Right ventricle myocardium inferior (tissue), 1 donor: ENCODE measurements around the gene ROBO2. TPM values are rescaled to one million over a fixed set of nuclear protein-coding genes. Genes with fewer than 3 reads are reported as not detected.

Experiments
- ATAC-seq: fragments of 200-7000 bp; cut with Tn5 transposase; one replicate; pipeline ENCODE4 v1.9.1; 2020; ENCODE audit warnings: mild to moderate bottlenecking, moderate library complexity
- DNase-seq: peaks from one replicate; pipeline ENCODE4 v3.0.0; 2021; ENCODE audit errors: missing footprints
- intact Hi-C: fragments of 100-400 bp; cut with DNase I; formaldehyde crosslinking; loops from one replicate; pipeline ENCODE4 v1.11.0; 2022
- total RNA-seq: library from RNA; stranded (reverse); fragmentation: NEBNext Ultra II Directional; extraction: Animal tissue kit (Norgen Biotek cat#: 25700); gene quantifications from one replicate; pipeline ENCODE4 v1.2.1, GENCODE V29; 2021
- donor health status: DM: no; HTN: yes; CAD: no; lungs with severe emphysema.

Gene ROBO2
- total RNA-seq, 1 donor from 2014 or later, result 0.14 TPM

DNA sequence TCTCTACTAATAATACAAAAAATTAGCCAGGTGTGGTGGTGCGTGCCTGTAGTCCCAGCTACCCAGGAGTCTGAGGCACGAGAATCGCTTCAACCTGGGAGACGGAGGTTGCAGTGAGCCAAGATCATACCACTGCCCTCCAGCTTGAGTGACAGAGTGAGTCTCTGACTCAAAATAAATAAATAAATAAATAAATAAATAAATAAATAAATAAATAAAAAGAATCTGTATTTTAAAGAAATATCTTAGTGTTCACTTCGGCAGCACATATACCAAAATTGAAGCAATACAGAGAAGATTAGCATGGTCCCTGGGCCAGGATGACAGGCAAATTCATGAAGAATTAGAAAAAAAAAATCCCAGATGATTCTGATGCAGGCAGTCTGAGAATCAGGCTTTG is 51.9 kb downstream of the ROBO2 start:
- ATAC-seq, result no peak
- DNase-seq, result no peak
- intact Hi-C loops, result no loop called here

DNA sequence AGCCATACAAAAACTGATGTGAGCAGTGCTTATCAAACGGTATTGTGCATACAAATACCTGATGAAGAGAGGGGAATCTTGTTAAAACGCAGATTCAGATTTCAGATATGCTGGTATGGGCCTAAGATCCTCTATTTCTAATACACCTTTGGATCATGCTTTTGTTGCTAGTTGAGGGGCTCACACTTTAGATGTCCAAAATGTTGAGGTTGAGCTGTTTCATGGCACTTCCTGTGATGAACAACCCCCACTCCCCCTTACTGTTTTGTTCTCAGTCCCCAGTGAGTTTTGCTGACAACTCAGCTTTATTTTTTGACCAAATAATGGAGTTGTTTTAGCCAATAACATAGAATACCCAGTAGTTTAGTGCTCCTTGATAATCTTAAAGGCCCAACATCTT is 53.2 kb downstream of the ROBO2 start:
- no peak for DNase-seq
- intact Hi-C loops, result no loop called here
- no peak for ATAC-seq

- intact Hi-C loops, result no loop called here
- DNase-seq (no peak), ATAC-seq (no peak)
Measured at GRCh38 chr3:77096145-77096544, 56.2 kb downstream of the ROBO2 start.

- ATAC-seq (no peak), DNase-seq (no peak)
- intact Hi-C loops, result no loop called here
Measured at GRCh38 chr3:77096966-77097890, 57.3 kb downstream of the ROBO2 start.

- DNase-seq (no peak), ATAC-seq (no peak)
- intact Hi-C loops, result no loop called here
Measured at GRCh38 chr3:77102951-77103769, 63.3 kb downstream of the ROBO2 start.

GRCh38 chr3:77122652-77123051 is 82.8 kb downstream of the ROBO2 start:
- ATAC-seq (no peak), DNase-seq (no peak)
- intact Hi-C loops, result no loop called here

GRCh38 chr3:77125966-77126365 is 86.1 kb downstream of the ROBO2 start:
- intact Hi-C loops, result no loop called here
- DNase-seq (no peak), ATAC-seq (no peak)

- no peak for ATAC-seq
- intact Hi-C loops, result no loop called here
- DNase-seq, result no peak
Measured at GRCh38 chr3:77134769-77135168, 94.9 kb downstream of the ROBO2 start.

- ATAC-seq (no peak), DNase-seq (no peak)
- intact Hi-C loops, result no loop called here
Measured at GRCh38 chr3:77137559-77137958, 97.7 kb downstream of the ROBO2 start.

- intact Hi-C loops, result no loop called here
- ATAC-seq (no peak), DNase-seq (no peak)
Measured at GRCh38 chr3:77139624-77140023, 99.7 kb downstream of the ROBO2 start.

- intact Hi-C loops, result no loop called here
- no peak for DNase-seq
- ATAC-seq, result no peak
Measured at GRCh38 chr3:77141423-77141822, 101.5 kb downstream of the ROBO2 start.

DNA sequence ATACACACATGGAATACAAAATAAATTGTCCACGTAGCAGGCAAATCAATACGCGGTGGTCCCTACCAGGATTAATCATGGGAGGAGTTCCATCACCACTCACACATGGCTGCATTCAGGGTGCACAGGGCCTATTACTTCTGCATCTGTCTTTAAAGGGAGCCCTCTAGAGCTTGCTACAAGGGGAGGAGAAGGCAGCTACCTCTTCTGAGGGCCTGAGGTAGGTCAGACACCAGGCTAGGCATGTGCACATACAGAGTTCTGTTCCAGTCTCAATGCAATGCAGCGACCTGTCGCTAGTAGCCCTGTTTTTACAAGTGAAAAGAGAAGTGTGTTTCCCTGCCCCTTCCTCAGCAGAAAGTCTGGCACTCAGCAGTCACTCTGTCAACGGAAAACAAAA is 102.7 kb downstream of the ROBO2 start:
- DNase-seq (no peak), ATAC-seq (no peak)
- intact Hi-C loops, result no loop called here

GRCh38 chr3:77146004-77146403 is 106.1 kb downstream of the ROBO2 start:
- intact Hi-C loops, result no loop called here
- ATAC-seq (no peak), DNase-seq (no peak)

- intact Hi-C loops, result no loop called here
- no peak for DNase-seq
- no peak for ATAC-seq
Measured at GRCh38 chr3:77147836-77148578, 108.1 kb downstream of the ROBO2 start.

GRCh38 chr3:77149382-77149781 is 109.5 kb downstream of the ROBO2 start:
- ATAC-seq, result no peak
- intact Hi-C loops, result no loop called here
- DNase-seq, result no peak

GRCh38 chr3:77150028-77150427 is 110.1 kb downstream of the ROBO2 start:
- intact Hi-C loops, result no loop called here
- ATAC-seq, result no peak
- DNase-seq, result no peak

- no peak for ATAC-seq
- intact Hi-C loops, result no loop called here
- DNase-seq, result no peak
Measured at GRCh38 chr3:77150759-77151158, 110.9 kb downstream of the ROBO2 start.

DNA sequence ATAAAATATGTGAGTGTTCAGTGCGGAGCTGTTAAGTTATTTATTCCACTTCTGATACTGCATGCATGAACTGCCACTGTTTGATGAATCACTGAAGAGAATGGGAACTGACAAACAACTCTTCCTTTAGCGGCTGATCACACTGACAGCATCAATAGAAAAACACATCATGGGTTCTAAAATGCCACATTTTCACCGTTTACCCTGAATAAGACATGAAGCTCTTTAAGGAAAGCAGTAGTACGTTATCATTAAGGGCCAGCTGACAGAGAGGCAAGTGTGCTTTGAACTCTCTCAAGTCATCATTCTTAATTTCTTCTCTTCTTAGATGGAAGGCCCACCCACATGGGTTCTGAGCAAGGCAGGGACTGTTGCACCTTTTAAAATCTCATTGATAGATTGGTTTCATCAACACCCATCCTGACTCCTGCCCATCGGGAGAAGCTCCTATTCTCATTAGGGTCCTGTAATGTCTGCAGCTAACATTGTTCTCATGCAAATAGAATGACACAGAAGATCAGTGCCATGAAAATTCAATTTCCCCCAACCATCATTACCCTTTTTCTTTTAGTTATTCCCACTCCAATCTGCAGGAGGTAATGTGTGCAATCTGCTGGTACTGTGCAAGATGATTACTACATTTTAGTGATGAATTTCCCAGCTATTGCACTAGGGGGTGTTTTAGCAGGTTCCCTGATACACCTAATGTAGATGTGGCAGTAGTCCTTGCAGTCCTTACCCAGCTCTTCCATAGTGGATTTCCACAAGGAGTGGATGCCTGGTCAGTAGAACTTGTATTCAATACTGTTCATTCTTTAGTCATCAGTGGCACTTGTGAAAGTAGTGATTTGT is 119.1 kb downstream of the ROBO2 start:
- intact Hi-C loops, result no loop called here
- DNase-seq, result no peak
- no peak for ATAC-seq
